GM12873 (cell line): ENCODE data around the gene CCNT1.

ENCODE experiments used
- CTCF ChIP-seq: IDR thresholded peaks from 2 replicates; pipeline ENCODE4 v1.5.1; 2012; ENCODE audit warnings: low read depth, mild to moderate bottlenecking, moderate library complexity, low read length, control low read depth; ENCODE audit not compliant: insufficient read depth; ENCODE audit errors: missing control alignments

Gene CCNT1

GRCh38 chr12:48680861-48681260 is 35.6 kb downstream of the CCNT1 start:
- no peak for TF ChIP-seq CTCF

- TF ChIP-seq CTCF, result no peak
Measured at GRCh38 chr12:48678551-48679185, 37.8 kb downstream of the CCNT1 start.

GRCh38 chr12:48671231-48671856 is 45.2 kb downstream of the CCNT1 start:
- TF ChIP-seq CTCF, result no peak

- no peak for TF ChIP-seq CTCF
Measured at GRCh38 chr12:48668996-48669395, 47.5 kb downstream of the CCNT1 start.

- no peak for TF ChIP-seq CTCF
Measured at GRCh38 chr12:48659863-48660262, 56.6 kb downstream of the CCNT1 start.

GRCh38 chr12:48651681-48652080 is 64.8 kb downstream of the CCNT1 start:
- TF ChIP-seq CTCF, result no peak

GRCh38 chr12:48643011-48643410 is 73.5 kb downstream of the CCNT1 start:
- no peak for TF ChIP-seq CTCF
